Measurements from ENCODE around the gene PLA2G4D.

PLA2G4D gene

GRCh38 chr15:42042602-42043400 lies 51.6 kb downstream of the PLA2G4D start:
- no peaks in the 10 kb centered on the region for H3K79me2 ChIP-seq (ENCODE audit: insufficient read depth, low read depth)
- H3K4me2 ChIP-seq, result no peak overlapping the region
- no peaks in the 10 kb centered on the region for H4K20me1 ChIP-seq (ENCODE audit: insufficient read depth)
- H2AFZ ChIP-seq (ENCODE audit: low read depth), result no peak overlapping the region
- H3K9ac ChIP-seq, result no peak overlapping the region
- H3K4me3 ChIP-seq (IDR thresholded peaks at IDR 0.05; ENCODE audit: insufficient read depth, low read depth, low read length), result no peak overlapping the region
- H3K36me3 ChIP-seq (ENCODE audit: insufficient read depth), result no peaks in the 10 kb centered on the region
- H3K27me3 ChIP-seq (ENCODE audit: insufficient read depth, low read depth), result no peaks in the 10 kb centered on the region
- no peak for TF ChIP-seq CTCF (conservative IDR thresholded peaks at IDR 0.05; ENCODE audit: low read depth, low read length)
- H3K27ac ChIP-seq, result no peak overlapping the region
- H3K4me1 ChIP-seq (ENCODE audit: low read depth, poor library complexity, severe bottlenecking), result no peaks in the 10 kb centered on the region

GRCh38 chr15:42038401-42038800 lies 56.0 kb downstream of the PLA2G4D start:
- TF ChIP-seq CTCF (conservative IDR thresholded peaks at IDR 0.05; ENCODE audit: low read depth, low read length), result no peak
- Histone ChIP-seq H3K36me3 (ENCODE audit: insufficient read depth) (no peaks in the 10 kb centered on the region), H4K20me1 (ENCODE audit: insufficient read depth) (no peaks in the 10 kb centered on the region)

GRCh38 chr15:42037656-42038055 lies 56.7 kb downstream of the PLA2G4D start:
- Histone ChIP-seq H3K4me3 (IDR thresholded peaks at IDR 0.05; ENCODE audit: insufficient read depth, low read depth, low read length) (no peak overlapping the region), H3K4me2 (no peak overlapping the region), H3K79me2 (ENCODE audit: insufficient read depth, low read depth) (no peaks in the 10 kb centered on the region), H4K20me1 (ENCODE audit: insufficient read depth) (no peaks in the 10 kb centered on the region), H3K36me3 (ENCODE audit: insufficient read depth) (no peaks in the 10 kb centered on the region), H3K4me1 (ENCODE audit: low read depth, poor library complexity, severe bottlenecking) (no peaks in the 10 kb centered on the region), H2AFZ (ENCODE audit: low read depth) (no peak overlapping the region), H3K27ac (no peak overlapping the region), H3K9ac (no peak overlapping the region), H3K27me3 (ENCODE audit: insufficient read depth, low read depth) (no peaks in the 10 kb centered on the region)
- no peak for TF ChIP-seq CTCF (conservative IDR thresholded peaks at IDR 0.05; ENCODE audit: low read depth, low read length)

More at GRCh38 chr15:42038401-42038800, 56.0 kb downstream of the PLA2G4D start:
- Histone ChIP-seq H3K4me1 (ENCODE audit: low read depth, poor library complexity, severe bottlenecking) (no peaks in the 10 kb centered on the region), H3K4me2 (no peak overlapping the region), H2AFZ (ENCODE audit: low read depth) (no peak overlapping the region), H3K79me2 (ENCODE audit: insufficient read depth, low read depth) (no peaks in the 10 kb centered on the region), H3K9ac (no peak overlapping the region), H3K27ac (no peak overlapping the region), H3K27me3 (ENCODE audit: insufficient read depth, low read depth) (no peaks in the 10 kb centered on the region), H3K4me3 (IDR thresholded peaks at IDR 0.05; ENCODE audit: insufficient read depth, low read depth, low read length) (no peak overlapping the region)

GRCh38 chr15:42036966-42037365 lies 57.4 kb downstream of the PLA2G4D start:
- Histone ChIP-seq H3K9ac (no peak overlapping the region), H3K27ac (no peak overlapping the region), H3K4me2 (no peak overlapping the region), H3K36me3 (ENCODE audit: insufficient read depth) (no peaks in the 10 kb centered on the region), H3K79me2 (ENCODE audit: insufficient read depth, low read depth) (no peaks in the 10 kb centered on the region), H3K4me1 (ENCODE audit: low read depth, poor library complexity, severe bottlenecking) (no peaks in the 10 kb centered on the region), H3K27me3 (ENCODE audit: insufficient read depth, low read depth) (no peaks in the 10 kb centered on the region), H2AFZ (ENCODE audit: low read depth) (no peak overlapping the region), H4K20me1 (ENCODE audit: insufficient read depth) (no peaks in the 10 kb centered on the region), H3K4me3 (IDR thresholded peaks at IDR 0.05; ENCODE audit: insufficient read depth, low read depth, low read length) (no peak overlapping the region)
- TF ChIP-seq CTCF (conservative IDR thresholded peaks at IDR 0.05; ENCODE audit: low read depth, low read length), result no peak
